Dendritic cell treated with granulocyte-macrophage colony-stimulating factor and Interleukin-4, amounts not matched to agents 40 ng/mL and 50 ng/mL, for 4 days (primary cell): Measurements from ENCODE around the gene RPL28.

Experiments
- H3K27ac Mint-ChIP-seq: one replicate; pipeline ENCODE4 v1.8.0; 2022; ENCODE audit warnings: mild to moderate bottlenecking, mixed read lengths
- H3K27me3 Mint-ChIP-seq: one replicate; pipeline ENCODE4 v1.8.0; 2022; ENCODE audit warnings: mild to moderate bottlenecking, mixed read lengths
- H3K36me3 Mint-ChIP-seq: one replicate; pipeline ENCODE4 v1.8.0; 2022; ENCODE audit warnings: low read depth, mixed read lengths
- H3K4me1 Mint-ChIP-seq: one replicate; pipeline ENCODE4 v1.8.0; 2022; ENCODE audit warnings: low read depth, mixed read lengths
- H3K4me3 Mint-ChIP-seq: one replicate; pipeline ENCODE4 v1.8.0; 2022; ENCODE audit warnings: mild to moderate bottlenecking, moderate library complexity, mixed read lengths
- H3K9me3 Mint-ChIP-seq: one replicate; pipeline ENCODE4 v1.8.0; 2022; ENCODE audit warnings: mixed read lengths
- intact Hi-C: fragments of 100-400 bp; cut with micrococcal nuclease; formaldehyde crosslinking; loops from one replicate; pipeline ENCODE4 v1.15.0; 2022

Gene RPL28

DNA sequence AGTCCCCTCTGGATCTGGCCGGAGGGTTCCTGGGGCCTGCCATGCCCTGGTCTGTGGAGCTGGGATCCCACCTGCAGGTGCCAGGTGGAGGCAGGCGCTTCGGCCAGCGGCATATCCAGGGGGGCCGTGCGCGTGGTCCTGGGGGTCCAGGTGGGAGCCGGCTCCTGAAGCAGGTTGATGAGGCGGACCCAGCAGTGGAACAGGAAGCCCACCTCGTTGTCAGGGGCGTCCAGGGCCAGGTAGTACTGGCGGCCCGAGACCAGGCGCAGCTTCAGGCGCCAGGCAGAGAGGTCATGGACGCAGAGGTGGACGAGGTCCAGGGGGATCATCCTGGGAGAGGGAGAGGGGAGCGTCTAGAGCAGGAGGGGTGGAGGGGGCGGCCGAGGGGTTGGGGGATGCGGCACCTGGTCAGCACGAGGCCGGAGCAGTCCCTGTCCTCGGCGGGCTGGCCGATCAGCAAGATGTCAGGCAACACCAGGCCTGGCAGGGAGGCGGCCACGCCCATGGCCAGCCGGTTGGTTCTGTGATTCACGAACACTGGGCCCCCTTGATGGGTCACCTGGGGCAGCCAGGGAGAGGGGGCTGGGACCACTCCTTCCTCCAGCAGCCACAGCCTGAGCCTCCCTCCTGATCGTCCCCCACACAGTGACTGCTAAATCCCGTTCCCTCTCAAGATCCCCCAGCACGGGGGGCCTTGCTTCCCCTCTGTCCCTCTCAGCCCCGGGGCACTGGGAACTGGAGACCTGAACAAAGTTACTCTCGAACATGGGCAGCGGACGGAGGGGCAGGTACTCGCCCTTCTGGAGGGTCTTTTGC is 23.4 kb upstream of the RPL28 start:
- Mint-ChIP-seq H3K27ac (no peak overlapping the region), H3K4me1 (no peaks in the 10 kb centered on the region), H3K27me3 (peaks cover 32% of the 10 kb centered on the region), H3K4me3 (no peak overlapping the region), H3K9me3 (no peaks in the 10 kb centered on the region), H3K36me3 (no peaks in the 10 kb centered on the region)
- intact Hi-C loops: no loop called here

DNA sequence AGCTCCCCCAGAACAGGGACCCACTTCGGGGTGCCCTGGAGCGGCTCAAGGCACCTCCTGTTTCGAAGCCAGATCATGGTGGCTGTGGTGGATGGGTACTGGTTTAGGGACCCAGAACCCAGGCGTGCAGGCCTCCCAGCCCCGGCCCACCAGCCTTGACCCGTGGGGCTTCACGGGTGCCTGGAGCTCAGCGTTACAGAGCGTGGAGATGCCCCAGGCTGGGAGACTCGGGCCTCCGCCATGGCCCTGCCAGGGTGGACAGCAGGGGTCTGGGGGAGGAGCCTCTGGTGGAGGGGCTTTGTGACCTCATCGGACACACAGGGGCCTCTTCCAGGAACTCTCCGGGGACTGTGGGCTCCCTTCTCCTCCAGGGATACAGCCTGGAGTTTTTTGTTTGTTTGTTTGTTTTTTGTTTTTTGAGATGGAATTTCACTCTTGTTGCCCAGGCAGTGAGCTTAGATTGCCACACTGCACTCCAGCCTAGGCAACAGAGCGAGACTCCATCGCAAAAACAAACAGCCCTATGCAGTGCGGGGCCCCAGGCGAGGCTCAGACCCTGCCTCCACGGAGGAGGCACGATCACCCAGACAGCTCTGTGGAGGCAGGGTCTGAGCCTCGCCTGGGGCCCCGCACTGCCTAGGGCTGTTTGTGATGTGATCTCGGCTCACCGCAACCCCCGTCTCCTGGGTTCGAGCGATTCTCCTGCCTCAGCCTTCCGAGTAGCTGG is 22.6 kb upstream of the RPL28 start, which contains the start of gene GARIN5B:
Gene GARIN5B (minus strand): TSS at position 271 of the 727 bp plus-strand sequence. CDS start 194 bp downstream, at position 77.
- Mint-ChIP-seq H3K4me3 (no peak within 1 kb of the TSS), H3K9me3 (no peaks in the 10 kb centered on the region), H3K4me1 (no peaks in the 10 kb centered on the region), H3K36me3 (no peaks in the 10 kb centered on the region), H3K27me3 (peaks cover 32% of the 10 kb centered on the region), H3K27ac (no peak within 1 kb of the TSS)
- intact Hi-C loops: no loop called here

DNA sequence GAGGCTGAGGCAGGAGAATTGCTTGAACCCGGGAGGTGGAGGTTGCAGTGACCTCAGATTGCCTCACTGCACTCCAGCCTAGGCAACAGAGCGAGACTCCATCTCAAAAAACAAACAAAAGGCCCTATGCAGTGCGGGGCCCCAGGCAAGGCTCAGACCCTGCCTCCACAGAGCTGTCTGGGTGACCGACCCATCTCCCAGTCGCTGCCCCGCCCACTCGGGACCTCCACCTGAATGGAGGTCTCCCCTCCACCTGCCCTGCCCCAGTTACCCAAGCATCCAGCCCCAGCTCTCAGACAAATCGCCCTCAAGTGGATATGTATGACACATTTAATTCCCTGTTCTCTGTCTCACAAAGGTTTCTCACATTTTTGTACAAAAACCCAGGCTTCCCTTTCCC is 20.5 kb upstream of the RPL28 start:
- H3K4me3 Mint-ChIP-seq: no peak overlapping the region
- H3K27me3 Mint-ChIP-seq: peaks cover 41% of the 10 kb centered on the region
- intact Hi-C loops: no loop called here

DNA sequence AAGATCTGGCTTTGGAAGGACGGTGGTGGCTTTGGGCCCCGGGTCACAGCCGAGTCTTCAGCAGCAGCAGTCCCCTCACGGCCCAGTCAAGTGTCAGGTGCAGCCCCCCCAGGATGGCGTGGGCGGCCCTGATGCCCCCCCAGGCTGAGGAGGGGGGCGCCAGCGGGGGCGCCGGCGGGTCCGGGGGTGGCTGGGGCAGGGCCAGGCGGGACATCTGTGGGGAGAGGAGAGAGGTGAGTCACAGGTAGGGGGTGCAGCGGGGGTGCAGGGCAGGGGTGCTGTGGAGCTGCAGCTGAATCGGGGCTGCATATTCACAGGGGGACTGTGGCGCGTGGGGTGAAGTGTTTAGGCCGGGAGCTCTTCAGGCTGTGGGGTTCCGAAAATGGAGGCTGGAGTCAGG is 19.8 kb upstream of the RPL28 start:
- no peaks in the 10 kb centered on the region for H3K36me3 Mint-ChIP-seq
- peaks cover 11% of the 10 kb centered on the region for H3K4me1 Mint-ChIP-seq
- intact Hi-C loops: no loop called here
- no peak overlapping the region for H3K27ac Mint-ChIP-seq
- no peaks in the 10 kb centered on the region for H3K9me3 Mint-ChIP-seq
- peaks cover 47% of the 10 kb centered on the region for H3K27me3 Mint-ChIP-seq
- no peak overlapping the region for H3K4me3 Mint-ChIP-seq

More for the DNA sequence above, 20.5 kb upstream of the RPL28 start:
- H3K36me3 Mint-ChIP-seq: no peaks in the 10 kb centered on the region
- H3K9me3 Mint-ChIP-seq: no peaks in the 10 kb centered on the region
- peaks cover 11% of the 10 kb centered on the region for H3K4me1 Mint-ChIP-seq
- no peak overlapping the region for H3K27ac Mint-ChIP-seq

DNA sequence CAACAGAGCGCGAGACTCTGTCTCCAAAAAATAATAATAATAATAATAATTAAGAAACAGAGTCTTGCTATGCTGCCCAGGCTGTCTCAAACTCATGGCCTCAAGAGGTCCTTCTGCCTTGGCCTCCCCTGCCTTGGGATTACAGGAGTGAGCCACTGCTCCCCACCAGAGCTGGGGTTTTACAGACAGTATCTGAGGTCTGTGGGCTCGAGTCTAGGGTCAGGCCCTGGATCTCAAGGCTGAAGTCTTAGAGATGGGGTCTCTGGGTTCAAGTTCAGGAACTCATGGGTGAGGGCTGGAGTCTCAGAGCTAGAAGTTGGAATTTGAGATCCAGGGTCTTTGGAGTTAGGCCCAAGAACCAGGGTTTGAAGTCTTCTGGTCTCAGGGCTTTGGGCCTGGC is 18.9 kb upstream of the RPL28 start:
- Mint-ChIP-seq H3K9me3 (no peaks in the 10 kb centered on the region), H3K4me3 (no peak overlapping the region), H3K27me3 (peaks cover 55% of the 10 kb centered on the region), H3K36me3 (no peaks in the 10 kb centered on the region), H3K4me1 (peaks cover 11% of the 10 kb centered on the region), H3K27ac (no peak overlapping the region)
- intact Hi-C loops: no loop called here

DNA sequence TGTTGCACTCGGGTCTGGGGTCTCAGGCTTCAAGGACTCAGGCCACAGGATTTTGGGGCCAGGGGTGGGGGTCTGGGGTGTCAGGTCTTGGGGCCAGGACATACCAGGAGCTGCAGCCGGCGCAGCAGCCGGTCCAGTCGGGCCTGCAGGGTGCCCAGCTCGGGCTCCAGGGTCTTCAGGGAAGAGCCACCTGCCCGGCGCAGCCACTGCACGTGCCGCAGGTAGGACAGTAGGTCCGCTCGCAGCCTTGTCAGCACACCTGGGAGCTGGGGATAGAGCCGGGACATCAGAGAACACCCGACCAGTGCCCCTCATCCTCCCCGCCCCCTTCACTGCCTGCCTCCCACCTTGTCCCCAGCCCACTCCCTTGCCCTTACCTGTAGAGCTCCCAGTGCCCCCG is 17.6 kb upstream of the RPL28 start:
- H3K27ac Mint-ChIP-seq: no peak overlapping the region
- H3K36me3 Mint-ChIP-seq: no peaks in the 10 kb centered on the region
- intact Hi-C loops: no loop called here
- H3K4me3 Mint-ChIP-seq: no peak overlapping the region
- H3K9me3 Mint-ChIP-seq: no peaks in the 10 kb centered on the region
- H3K27me3 Mint-ChIP-seq: peaks cover 66% of the 10 kb centered on the region
- H3K4me1 Mint-ChIP-seq: peaks cover 11% of the 10 kb centered on the region

DNA sequence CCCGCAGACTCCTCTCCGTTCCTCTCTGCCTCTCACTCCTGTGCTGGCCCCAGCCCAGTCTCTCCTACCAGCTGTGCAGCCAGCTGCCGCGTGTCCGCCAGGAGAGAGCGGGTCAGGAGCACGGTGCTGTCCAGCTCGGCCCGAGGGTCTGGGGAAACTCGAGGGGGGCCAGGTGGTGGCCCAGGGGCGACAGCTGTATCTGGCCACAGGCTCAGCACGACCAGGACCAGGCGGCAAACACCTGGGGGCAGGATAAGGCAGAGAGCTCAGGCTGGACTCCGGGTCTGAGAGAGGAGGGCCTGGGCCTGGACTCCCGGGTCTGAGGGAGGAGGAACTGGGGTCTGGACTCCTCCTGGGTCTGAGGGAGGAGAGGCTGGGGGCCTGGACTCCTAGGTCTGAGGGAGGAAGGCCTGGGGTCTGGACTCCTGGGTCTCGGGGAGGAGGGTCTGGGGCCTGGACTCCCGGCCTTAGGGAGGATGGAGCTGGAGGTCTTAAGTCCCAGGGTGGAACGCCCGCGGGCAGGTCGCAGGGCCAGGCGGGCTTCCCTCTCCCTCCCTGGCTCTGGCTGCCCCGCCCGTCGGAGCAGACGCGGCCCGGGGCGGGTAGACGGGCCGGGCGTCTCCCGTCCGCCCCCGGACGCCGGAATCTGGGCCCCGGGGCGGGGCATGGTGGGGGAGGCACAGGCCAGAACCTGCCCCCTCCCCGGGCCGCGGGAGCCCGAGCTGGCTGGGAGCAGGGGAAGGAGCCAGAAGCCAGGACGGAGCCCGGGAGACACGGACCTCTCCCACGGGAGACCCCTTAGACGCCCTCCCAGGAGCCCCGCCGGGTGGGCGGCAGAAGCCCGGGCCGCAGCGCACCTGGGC is 16.8 kb upstream of the RPL28 start:
- intact Hi-C loops: no loop called here
- Mint-ChIP-seq H3K9me3 (no peaks in the 10 kb centered on the region), H3K27me3 (peaks cover 72% of the 10 kb centered on the region), H3K4me1 (peaks cover 11% of the 10 kb centered on the region), H3K4me3 (peak overlapping the region; percentile 59), H3K27ac (no peak overlapping the region), H3K36me3 (no peaks in the 10 kb centered on the region)

DNA sequence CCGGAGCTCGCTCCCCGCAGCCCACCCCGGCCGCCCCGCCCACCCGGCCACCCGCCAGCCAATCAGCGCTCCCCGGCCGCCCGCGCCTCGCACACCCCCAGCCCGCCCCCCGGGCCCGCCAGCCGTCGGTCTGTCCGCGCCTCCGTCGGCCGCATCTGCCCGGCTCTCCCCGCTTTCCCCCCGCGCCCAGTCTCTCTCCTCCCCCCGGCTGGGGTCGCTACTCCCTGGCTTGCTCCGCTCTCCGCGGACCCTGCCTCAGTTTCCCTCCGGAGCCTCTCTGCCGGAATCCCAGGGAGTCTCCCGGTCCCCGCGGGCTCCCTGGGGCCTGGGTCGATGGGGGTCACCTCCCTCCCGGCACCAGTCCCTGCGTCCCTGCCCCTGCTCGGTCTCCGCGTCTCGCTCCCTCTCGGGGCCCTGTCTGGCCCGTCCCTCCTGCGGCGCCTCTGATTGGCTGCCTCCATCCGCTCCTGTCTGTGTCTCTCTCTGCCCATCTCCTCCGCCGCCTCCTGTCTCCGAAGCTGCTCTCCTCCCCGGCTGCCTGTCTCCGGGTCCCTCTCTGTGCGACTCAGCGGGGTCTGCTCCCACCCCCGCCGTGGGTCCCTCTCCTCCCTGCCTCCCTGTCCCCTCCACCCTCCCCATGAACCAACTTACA is 16.0 kb upstream of the RPL28 start:
- Mint-ChIP-seq H3K36me3 (no peaks in the 10 kb centered on the region), H3K4me1 (peaks cover 11% of the 10 kb centered on the region), H3K27ac (peak overlapping the region; percentile 59), H3K4me3 (peak overlapping the region; percentile 68), H3K27me3 (peaks cover 76% of the 10 kb centered on the region), H3K9me3 (no peaks in the 10 kb centered on the region)
- intact Hi-C loops: no loop called here

DNA sequence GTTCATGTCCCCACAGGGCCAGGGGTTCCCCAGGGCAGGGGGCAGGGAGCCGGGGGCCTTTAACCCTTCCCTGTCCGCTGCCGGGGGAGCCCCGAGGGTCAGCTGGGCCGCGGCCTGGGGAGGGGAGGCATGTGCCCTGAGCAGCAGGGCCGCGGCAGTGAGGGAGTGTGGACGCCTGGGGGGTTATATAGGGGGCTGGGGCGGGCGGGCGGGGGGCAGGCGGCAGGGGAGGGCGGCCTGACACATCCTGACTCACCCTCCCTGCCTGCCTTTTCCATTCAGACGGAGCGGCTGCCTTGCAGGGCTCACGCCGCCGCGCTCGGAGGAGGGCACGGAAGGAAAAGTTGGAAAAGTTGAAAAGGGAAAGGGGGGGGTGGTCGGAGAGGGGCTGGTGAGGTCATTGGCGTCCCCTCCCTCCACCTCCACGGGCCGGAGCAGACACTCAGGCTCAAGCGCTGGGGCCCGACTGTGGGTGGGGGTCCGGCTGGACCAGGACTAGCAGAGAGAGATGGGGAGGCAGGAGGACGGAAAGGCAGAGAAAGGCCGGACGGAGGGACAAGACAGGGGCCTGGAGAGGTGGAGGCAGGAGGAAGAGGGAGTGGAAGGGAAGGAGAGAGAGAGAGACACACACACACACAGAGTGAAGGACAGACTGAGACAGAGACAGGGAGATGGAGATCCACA is 15.3 kb upstream of the RPL28 start, which contains the start of gene IL11:
Gene IL11 (minus strand): TSS at position 159 of the 684 bp plus-strand sequence. CDS start 153 bp downstream, at position 6.
- peaks cover 75% of the 10 kb centered on the region for H3K27me3 Mint-ChIP-seq
- H3K27ac Mint-ChIP-seq: peak within 1 kb of the TSS; percentile 59
- intact Hi-C loops: no loop called here

DNA sequence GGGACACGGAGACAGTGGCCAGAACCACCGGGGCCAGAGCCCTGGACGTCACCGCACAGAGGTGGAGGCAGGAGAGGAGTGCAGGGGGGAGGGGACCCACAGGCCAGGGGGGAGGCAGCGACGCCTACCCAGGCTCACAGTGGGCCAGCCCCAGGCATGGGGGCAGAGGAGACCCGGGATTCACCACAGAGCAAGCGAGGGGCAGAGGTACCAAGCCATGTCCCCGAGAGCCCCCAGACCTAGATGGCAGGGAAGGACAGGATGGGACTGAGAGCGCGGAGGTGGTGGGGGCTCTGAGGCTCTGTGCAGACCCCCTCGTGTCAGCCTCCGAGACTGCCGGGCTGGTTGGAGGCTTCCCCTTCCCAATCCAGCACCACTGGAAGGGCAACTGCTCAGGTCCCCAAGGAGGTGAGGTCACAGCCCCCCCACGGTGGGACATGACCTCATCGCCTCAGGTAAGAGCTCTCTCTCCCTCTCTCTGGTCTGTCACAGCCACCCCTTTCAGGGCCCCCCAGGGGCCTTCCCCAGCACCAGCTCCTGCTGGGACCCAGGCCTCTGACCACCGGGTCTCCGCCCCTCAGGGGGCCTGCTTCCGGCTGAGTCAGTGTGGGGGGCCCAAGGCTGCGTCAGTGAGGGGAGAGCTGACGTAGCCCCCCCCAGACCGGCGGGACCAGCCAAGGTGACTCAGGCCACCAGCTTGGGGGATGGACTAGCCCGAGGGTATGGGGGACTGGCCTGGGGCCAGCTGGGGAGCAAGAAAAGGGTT is 13.2 kb upstream of the RPL28 start:
- Mint-ChIP-seq H3K36me3 (no peaks in the 10 kb centered on the region), H3K9me3 (no peaks in the 10 kb centered on the region), H3K4me3 (no peak overlapping the region), H3K27ac (no peak overlapping the region), H3K27me3 (peaks cover 86% of the 10 kb centered on the region), H3K4me1 (peaks cover 19% of the 10 kb centered on the region)
- intact Hi-C loops: no loop called here

More for the DNA sequence above, 15.3 kb upstream of the RPL28 start, which contains the start of gene IL11:
- H3K4me1 Mint-ChIP-seq: peaks cover 11% of the 10 kb centered on the region
- H3K36me3 Mint-ChIP-seq: no peaks in the 10 kb centered on the region
- H3K4me3 Mint-ChIP-seq: peak within 1 kb of the TSS; percentile 68
- no peaks in the 10 kb centered on the region for H3K9me3 Mint-ChIP-seq

DNA sequence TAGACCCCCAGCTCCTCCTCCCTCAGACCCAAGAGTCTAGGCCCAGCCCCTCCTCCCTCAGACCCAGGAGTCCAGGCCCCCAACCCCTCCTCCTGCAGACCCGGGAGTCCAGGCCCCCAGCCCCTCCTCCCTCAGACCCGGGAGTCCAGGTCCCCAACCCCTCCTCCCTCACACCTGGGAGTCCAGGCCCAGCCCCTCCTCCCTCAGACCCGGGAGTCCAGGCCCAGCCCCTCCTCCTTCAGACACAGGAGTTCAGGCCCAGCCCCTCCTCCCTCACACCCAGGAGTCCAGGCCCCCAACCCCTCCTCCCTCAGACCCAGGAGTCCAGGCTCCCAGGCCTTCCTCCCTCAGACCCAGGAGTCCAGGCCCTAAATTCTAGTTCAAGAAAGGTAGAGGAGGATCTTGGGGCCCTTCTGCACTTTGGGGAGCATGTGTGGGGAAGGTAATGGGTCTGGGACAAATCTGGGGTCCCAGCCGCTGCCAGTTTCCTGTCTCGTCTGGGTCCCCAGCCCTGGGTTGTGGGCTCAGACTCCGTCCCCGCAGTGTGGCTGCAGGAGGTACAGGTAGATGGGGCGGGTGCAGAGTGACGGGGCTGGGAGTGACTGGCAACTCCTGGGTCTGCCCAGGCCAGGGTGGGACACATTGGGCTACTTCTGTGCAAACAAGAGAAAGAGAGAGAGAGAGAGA is 12.3 kb upstream of the RPL28 start:
- Mint-ChIP-seq H3K9me3 (no peaks in the 10 kb centered on the region), H3K27ac (no peak overlapping the region), H3K27me3 (peaks cover 86% of the 10 kb centered on the region), H3K36me3 (no peaks in the 10 kb centered on the region), H3K4me3 (no peak overlapping the region), H3K4me1 (peaks cover 19% of the 10 kb centered on the region)
- intact Hi-C loops: no loop called here
